GM21717 (cell line): ENCODE results near the gene GJA3.
"Not testable (repeated sequence)": the region's sequence is repeated elsewhere in the genome, so short reads cannot be mapped to it uniquely, and the experiment has no call there.

Experiments
- ATAC-seq: cut with Tn5 transposase; IDR thresholded peaks from one replicate; pipeline ENCODE4 v1.9.1; 2021; ENCODE audit warnings: mild to moderate bottlenecking, moderate library complexity; ENCODE audit not compliant: unreplicated experiment

Gene GJA3

GRCh38 chr13:20182231-20182846 lies 21.5 kb upstream of the GJA3 start:
- ATAC-seq = peak; percentile 59

DNA sequence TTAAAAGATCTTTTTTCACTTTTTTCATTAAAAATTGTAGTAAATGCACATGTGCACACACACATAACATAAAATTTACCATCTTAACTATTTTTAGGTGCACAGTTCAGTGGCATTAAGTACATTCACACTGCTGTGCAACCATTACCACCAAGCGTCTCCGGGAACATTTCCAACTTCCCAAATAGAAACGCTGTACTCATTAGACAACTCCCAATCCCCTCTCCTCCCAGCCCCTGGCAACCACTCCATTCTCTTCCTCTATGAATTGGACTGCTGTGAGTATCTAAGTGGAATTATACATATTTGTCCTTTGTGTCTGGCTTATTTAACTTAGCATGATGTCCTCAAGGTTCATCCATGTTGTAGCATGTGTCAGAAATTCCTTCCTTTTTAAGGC lies 20.3 kb upstream of the GJA3 start:
- ATAC-seq = no peak

- no peak for ATAC-seq
Observed at GRCh38 chr13:20178156-20178555, 17.3 kb upstream of the GJA3 start.

- no peak for ATAC-seq
Observed at GRCh38 chr13:20177049-20177831, 16.4 kb upstream of the GJA3 start.

DNA sequence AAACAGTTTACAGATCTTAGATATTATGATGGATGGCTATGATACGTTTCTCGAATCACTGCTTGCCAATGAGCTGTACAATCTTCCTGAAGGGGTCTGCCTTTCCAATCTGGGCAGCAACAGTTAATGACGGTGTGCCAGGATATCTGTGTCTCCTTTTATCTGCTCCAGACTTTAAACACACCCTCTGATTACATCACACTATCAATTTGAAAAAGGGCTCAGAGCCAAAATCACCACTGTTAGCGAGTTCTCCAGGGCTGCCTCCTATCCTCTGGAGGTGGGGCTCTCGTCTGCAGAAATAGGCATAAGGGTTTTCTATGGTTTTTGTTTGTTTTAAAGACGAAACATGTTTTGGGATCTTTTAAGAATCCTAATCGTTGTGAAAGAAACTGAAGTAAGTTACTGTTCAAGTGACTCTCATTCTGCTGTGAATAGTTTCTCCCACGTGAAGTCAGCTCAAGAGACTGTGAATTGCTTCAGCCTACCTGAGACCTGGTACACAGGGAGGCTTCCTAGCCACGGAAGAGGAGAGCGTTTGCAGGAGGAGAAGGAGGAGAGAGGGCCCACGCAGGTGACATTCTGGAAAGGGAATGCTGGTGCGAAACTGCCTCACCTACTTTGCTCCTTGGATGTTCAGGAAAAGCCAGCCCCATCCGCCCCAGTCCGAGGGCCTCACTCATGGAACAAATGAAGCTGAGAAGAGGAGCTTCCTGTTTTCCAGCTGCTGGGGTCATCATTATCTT lies 15.2 kb upstream of the GJA3 start:
- ATAC-seq = no peak

DNA sequence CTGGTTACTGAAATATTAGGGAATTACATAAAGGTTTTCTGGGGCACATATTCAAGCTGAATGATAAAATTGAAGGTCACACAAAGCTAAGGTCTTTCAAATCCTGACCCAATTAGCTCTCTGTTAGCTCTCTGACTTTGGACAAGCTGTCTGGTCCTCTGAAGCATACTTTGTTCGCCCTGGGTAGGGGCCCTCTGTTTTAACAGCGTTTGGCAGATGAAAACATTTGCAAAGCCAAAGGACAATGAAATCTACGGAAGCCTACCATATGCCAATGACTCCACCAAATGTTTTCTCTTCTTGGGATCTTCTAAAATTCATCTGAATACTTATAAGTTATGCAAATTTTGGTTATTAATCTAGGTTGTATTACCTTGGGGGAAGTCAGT lies 14.5 kb upstream of the GJA3 start:
- no peak for ATAC-seq

- ATAC-seq = peak; percentile 69
Observed at GRCh38 chr13:20174656-20175405, 14.0 kb upstream of the GJA3 start.

DNA sequence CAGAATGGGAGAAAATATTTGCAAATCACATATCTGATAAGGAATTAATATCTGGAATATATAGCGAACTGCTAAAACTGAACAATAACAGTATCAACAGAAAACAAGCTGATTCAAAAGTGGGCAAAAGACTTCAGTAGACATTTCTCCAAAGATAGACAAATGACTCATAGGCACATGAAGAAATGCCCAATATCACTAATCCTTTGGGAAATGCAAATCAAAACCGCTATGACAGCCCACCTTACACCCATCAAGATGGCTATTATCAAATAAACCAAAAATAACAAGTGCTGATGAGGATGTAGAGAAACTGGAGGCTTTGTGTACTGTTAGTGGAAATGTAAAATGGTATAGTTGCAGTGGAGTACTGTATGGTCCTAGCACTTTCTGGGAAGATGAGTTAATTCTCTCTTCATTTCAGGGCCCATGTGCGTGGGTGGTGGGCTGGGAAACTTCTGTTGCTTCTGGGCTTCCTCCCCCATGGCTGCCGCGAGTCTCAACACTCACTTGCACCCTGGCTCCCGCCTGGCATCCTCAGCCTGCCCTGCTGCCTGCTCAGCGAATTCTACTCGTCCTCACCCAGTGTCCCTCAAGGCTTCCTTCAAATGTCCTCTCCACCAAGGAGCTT lies 12.4 kb upstream of the GJA3 start:
- ATAC-seq = no peak

GRCh38 chr13:20171364-20171763 lies 10.5 kb upstream of the GJA3 start:
- no peak for ATAC-seq

DNA sequence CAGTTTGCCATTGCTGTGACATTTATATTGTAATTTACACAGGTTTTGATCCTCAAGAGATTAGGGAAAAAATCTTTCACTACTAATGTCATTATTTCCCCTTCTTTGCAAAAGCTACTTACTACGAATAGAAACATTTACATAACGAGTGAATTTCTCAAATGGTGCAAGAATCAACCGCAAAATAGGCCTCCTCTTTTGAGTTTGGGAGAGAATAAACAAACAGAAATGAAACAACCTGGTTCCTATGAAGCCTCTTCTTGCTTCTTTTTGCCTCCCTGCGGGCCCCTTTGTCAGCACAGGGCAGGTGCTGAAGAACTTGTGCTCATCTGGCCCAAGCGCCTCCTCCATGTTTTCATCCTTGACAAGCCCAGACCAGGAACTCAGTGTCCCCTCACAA lies 10.1 kb upstream of the GJA3 start:
- no peak for ATAC-seq

DNA sequence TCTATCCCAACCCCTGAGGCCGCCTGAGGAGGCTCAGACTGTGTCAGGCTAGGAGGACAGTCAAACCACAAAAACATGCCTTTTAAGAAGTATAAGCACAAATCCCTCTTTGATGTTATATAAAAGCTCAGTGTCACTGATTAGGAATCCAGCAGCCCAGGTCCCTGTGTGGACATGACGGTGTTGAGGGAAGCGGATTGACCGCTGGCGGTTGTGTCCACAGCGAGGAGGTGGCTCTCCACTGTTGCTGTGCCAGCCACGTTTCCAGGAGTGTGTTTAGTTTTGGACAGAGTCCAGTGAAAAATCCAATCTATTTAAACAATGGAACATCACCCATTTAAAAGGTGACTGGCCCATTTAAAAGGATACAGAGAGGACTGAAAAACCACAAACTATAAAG lies 7.5 kb upstream of the GJA3 start:
- no peak for ATAC-seq

DNA sequence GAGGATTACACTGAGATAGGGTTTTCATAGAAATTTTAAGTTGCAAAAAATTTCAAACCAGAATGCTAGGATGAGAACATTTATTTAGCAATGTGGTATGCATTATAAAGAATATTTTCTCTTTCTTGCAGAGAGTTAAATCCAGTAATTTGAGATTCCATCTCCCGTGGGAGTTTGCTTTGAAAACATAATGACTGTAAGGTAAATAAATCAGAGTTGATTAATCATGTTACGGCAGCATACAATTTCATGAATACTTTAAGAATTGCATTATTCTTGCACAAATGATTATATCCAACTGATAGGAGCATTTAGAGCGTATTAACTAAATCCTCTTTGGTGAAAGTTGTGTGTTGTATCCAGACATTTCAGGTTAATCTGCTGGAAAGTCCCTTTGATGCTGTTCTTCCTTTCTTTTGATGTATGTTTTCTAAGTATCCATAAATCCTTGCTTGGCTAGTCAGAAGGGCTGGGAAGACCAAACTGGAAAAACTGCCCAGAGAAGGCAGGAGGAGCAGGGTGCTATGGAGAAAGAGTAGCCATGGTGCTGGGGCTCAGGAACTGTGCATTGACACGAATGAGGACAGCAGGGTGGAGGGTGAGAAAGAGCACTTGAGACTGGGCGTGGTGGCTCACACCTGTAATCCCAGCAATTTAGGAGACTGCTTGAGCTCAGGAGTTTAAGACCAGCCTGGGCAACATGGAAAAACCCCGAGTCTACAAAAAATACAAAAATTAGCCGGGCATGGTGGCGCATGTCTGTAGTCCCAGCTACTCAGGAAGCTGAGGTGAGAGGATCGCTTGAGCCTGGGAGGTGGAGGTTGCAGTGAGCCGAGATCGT lies 4.8 kb upstream of the GJA3 start:
- ATAC-seq = no peak

DNA sequence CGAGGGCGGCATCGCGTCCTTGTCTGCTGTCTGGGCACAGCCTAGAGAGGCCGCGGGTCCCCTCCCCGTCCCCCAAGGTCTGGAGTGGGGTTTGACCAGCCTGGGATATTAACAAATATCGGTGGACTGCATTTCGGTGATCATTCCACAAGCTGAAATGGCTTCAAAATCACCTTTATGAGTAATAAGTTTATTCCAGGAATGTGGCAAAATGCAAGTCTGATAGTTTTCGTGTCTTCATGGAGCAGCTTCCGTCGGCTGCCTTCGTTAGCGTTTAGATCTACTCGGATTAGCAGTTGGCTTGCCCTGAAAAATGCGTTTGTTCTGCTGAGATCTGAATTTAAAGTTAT lies 1.1 kb upstream of the GJA3 start:
- no peak for ATAC-seq

- ATAC-seq = peak; percentile 35
Observed at GRCh38 chr13:20161275-20161950, 561 bp upstream of the GJA3 start.

GRCh38 chr13:20159646-20160305 lies 1.1 kb downstream of the GJA3 start:
- ATAC-seq = no peak

- ATAC-seq = no peak
Observed at GRCh38 chr13:20157151-20157796, 3.6 kb downstream of the GJA3 start.

GRCh38 chr13:20156702-20157101 lies 4.2 kb downstream of the GJA3 start:
- ATAC-seq = no peak

DNA sequence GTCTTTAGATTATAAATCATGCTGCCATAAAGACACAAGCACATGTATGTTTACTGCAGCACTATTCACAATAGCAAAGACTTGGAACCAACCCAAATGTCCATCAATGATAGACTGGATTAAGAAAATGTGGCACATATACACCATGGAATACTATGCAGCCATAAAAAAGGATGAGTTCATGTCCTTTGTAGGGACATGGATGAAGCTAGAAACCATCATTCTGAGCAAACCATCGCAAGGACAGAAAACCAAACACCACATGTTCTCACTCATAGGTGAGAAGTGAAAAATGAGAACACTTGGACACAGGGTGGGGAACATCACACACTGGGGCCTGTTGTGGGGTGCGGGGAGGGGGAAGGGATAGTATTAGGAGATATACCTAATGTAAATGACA lies 7.6 kb downstream of the GJA3 start:
- not testable (repeated sequence) for ATAC-seq
